Measurements from ENCODE around the gene TRIL.

Gene TRIL

DNA sequence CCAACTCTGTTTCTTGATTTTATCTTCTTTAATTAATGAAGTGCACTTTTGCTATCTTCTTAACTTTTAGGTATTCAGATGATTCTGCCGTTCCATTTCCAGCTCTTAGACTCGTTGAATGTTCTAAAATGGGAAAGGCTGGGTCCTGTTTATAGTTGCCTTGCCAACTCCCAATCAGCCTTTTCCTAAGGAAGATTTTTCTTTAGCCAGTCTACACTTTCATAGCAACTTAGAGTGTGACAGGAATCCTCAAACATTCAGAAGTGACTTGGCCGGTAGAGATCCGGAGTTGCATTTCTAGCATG lies 23.0 kb upstream of the TRIL start:
- no peak for ATAC-seq

DNA sequence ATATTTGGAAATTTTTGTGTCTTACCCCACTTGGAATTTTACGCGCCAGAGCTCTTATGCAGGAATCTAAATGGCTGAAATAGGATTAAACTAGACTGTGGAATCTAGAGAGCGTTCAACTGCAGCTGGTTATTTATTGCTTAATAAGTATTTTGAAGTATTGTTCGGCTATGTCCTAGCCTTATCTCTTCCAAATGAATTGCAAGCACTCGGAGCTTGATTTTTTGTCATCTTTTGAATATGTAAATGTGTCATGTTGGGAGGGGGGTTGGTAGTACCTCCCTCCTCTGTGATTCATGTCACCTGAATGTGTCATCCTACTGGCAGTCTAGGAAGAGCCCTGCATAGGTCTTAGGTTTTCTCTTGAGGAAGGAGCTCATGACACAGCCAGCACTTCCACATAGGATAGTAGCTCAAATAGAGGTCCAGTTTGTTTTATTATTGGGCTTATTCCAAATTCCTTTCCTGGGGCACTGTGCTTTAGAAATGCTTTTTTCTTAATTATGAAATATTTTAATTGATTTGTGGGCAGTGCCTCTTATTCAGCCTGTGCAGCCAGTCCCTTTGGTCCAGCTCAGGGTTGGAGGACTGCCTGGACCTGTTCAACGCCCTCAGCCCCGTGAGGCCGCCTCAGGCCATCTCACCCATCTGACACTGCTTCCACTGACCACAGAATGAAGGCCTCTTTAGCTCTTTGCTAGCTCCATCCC lies 22.5 kb upstream of the TRIL start:
- ATAC-seq, result no peak

DNA sequence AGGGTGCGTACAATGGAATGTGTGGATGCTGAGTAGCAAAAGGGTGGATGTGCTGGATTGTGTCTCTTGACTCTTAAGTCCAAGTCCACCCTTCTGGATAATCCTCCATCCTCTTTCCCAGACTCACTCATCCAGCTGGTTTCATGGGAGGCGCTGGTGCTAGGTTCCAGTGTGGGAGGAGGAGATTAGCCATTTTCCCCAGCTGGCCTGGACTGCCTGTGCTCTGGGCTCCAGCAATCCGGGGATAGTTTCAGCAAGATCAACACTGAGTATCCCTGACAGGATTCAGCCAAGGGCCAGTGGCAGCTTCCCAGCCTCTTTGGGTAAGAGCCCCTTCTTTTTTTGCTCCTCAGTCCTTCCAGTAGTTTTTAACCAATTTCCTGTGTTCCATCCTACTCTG lies 21.6 kb upstream of the TRIL start:
- ATAC-seq, result no peak

DNA sequence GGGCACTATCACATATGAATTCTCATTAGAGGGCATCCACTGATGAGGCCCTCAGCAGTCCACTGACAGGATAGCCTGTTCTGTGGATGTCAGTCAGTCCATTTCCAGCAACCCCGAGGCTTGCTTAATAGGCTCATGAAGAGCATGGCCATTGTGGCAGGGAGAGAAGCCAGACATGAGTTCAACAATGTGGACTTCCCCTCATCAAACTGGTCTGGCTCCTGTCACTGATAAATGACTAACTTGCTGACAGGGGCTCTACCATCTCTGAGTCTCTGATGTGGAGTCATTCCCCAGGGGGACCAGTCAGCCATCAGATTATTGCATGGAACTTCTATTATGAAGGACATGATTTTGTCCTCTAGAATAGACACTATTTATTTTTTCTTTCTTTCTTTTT lies 19.8 kb upstream of the TRIL start:
- no peak for ATAC-seq

DNA sequence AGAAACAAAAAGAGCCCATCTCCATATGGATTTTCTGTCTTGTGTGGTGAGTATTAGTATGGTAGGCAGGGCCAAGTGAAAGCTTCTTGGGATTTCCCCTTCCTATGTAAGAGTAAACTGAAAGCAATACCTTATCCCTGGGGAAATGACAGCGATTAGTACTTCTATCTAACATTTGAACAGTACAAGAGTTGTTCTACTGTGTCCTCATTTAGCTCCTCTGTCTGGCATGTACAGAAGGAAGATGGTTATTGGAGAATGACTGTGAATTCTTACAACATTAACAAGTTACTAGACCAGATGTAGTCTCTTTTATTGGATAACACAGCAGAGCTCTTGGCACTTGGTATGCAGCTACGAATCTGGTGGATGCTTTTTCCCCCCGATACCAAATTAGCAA lies 17.9 kb upstream of the TRIL start:
- ATAC-seq, result no peak

DNA sequence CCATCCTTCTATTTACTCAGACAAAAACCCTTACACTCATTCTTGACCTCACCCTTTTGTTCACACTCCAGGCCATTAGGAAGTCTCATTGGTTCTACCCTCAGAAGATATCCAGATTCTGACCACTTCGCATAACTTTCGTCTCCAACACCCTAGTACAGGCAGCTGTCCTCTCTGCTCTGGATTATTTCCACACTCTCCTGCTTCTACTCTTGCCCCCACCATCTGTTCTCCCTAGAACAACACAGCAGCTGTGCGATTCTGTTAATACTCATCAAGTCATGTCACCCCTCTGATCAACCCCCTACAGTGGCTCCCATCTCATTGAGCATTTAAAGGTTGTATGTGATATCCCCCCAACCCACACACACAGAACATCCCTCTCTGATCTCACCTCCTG lies 15.5 kb upstream of the TRIL start:
- no peak for ATAC-seq

DNA sequence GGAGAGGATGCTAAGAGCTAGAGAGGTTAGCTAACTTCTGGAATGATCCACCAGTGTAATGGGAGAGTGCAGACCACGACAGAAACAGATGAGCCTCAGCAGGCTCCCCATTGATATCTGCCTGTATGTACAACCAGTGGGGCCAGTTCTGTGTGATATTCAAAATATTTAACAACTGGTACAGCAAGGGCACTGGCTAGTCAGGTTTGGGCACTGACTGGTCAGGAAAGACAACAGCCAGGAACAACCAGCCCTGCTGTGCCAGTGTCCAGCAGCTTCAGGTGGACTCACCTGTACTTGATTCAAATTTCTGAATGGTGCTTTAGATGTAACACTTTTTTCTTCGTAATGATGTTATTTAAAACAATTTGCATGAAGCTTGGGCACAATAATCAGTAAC lies 5.9 kb upstream of the TRIL start:
- no peak for ATAC-seq

DNA sequence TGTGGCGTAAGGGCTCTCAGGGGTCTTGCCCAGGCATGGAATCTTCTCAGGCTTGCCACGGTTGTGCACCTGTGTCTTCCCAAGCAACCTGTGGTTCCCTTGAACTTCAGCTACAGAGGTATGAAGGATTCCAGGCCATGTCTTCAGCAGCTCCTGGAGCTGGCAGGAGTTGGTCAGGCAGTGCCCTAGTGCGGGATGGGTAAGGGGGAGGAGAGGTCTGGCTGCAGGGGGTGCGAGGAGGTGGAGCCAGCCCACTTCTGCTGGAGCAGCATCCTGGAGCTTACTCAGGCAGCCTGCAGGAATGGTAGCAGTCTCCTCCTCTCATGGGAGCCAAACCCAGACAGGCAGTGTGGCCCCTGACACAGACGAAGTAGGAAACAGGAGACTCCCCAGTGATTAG lies 3.8 kb upstream of the TRIL start:
- no peak for ATAC-seq

DNA sequence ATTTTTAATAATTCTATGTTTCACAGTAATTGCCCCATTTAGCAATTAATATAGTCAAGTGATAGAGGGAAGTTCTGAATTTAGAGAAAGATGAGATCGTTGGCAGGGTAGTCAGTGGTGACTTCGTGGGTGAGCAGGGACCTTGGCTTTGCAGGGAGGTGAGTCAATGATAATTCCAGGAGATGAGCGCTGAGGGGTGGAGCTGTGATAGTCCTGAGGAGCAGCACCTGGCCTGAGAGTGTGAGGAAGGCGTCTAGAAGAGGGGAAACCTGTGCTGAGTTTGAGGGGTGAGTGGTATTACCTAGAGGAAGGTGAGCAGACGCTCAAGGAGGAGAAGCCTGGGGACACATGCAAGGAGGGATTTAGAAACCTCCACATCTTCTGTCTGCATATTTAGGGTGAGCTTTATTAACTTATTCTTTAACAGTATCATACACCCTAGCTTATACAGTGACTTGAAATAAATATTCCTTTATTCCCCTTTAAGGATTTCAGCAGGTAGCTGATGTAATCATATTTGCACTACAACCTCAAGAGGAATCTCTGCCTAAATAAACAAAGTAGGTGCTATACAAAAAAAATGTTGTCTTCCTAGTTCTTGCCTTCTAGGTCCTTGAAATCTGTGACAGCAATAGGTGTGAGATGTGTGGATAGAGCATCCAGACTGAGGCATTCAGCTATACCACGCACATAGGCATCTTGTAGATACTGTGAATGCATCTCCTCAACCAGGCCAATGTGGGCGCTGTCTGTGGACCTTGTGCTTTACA lies 2.1 kb upstream of the TRIL start:
- ATAC-seq, result no peak

DNA sequence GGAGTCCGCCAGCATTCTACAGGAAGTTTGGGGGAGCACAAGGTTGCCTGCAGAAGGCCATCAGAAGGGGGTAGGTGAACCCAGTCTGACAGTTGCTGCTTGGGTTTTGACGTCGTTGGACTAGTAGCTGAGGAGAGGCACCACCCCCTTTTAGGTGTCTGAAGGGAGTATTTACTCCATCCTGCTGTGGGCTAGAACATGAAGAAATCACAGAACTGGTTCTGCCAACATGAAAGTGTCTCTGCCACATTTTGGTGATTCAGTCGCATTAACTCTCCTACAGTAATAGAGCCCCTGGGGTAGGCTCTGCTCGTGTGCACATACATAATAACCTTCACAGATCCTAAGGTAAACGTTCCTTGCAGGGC lies 834 bp upstream of the TRIL start:
- no peak for ATAC-seq

DNA sequence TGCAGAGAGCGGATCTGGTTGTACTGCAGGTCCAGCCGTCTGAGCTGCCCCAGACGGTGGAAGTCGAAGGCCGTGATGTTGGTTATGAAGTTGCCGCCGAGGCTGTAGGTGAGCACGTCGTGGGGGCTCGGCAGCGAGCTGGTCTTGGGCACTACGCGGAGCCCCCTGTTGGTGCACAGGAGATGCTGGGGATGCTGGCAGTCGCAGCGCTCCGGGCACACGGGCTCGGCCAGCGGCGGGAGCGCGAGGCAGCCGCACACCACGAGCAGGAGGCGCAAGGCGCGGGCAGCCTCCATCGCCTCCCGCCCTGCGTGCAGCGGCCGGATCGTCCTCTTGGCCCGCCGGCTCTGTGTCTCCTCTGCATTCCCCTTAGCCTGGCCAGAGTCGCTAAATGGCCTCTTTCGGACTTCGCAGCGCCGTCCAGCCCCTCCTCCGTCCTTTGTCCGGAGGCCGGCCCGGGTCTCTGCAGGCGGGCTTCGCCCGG lies 337 bp downstream of the TRIL start:
- no peak for ATAC-seq

DNA sequence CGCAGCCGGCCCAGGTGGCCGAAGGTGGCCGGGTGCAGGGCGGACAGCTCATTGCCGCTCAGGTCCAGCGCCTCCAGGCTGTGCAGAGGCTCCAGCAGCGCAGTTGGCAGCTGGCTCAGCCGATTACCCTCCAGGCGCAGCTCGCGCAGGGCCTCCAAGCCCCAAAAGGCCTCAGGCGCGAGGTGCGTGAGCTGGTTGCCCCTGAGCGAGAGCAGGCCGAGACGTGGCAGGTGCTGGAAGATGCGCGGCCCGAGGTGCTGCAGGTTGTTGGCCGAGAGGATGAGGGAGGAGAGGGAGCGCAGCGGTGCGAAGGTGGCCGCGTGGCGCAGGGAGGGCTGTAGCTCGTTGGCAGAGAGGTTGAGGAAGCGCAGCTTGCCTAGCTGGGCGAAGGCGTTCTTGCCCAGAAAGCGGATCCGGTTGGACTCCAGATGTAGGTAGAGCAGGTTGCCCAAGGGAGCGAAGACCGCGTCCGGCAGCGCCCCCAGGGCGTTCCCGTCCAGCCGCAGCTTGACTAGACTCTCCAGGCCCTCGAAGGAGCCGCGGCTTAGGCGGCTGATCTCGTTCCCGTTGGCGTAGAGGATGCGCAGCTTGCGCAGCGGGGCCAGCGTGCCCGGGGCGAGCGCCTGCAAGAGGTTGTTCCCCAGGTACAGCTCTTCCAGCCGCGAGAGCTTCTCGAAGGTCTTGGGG lies 923 bp downstream of the TRIL start:
- ATAC-seq, result no peak

DNA sequence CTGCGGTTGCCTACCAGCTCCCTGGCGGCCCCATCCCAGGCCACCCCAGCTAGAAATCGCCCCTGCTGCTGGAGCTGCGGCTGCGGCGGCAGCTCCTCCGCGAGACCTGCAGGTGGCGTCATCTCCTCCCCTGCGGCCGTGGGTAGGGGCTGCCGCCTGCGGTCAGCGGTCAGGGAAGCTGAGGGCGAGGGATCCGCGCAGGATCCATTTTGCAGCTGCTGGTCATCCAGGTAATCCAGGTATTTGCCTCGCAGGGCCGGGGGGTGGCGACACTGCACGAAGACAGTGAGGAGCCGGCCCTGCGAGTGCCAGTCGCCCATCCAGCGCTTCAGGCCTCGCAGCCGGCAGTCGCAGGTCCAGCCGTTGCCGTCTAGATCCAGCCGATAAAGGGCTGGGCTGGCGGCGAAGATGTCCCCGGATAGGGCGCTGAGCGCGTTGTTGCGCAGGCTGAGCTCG lies 1.5 kb downstream of the TRIL start:
- ATAC-seq, result no peak

DNA sequence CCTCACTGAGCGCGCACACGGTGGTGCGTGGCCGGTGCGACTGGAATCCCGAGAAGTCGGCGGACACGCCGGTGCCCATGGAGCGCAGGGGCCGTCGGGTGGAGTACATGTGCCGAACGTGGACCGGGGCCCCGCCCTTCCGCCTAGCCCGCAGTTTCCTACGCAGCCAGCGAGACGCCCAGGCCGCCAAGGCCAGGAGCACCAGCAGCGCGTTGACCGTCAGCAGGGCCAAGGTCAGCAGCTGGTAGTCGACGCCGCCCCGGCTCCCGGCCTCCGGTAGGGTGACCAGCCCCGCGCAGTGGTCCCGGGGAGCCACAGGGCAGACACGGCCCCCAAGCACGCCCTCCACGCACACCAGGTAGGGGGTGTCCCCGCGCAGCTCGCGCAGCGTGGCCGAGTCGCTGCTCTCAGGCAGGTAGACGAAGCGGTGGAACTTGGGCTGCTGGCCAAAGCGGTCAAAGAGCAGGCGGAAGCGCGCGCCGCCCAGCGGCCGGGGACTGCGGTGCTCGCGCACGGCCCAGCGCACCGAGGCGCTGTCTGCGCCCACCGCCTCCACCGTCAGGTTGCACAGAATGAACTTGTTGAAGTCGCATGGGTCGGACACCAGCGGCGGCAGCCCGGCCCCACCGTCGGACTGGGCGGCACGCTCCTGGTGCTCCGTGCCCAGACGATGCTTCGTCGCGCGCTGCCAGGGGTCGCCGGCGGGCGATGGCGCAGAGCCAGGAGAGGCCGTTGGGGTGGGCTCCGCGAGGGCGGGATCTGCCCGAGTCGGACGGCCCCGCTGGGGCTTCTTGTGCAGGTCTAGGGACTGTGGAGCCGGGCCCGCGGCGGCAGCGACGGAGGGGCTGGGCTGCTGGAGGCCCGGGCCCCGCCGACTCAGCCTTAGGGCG lies 2.2 kb downstream of the TRIL start:
- no peak for ATAC-seq

DNA sequence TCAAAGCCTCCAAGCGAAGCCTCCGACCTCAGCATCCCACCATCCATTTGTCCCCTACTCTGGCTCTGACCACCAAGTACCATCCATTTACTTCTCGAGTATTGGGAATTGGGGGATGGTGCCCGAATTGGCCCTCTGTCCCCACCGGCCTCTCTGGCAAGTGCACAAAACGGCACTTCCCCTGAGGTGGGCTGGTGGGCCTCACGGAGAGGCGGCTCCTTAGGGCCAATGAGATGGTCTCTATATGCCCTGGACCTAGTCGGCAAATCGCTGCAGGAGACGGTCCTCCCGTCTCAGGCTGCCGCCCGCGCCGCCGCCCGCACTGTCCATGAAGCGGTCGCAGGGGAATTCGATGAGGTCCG lies 2.8 kb downstream of the TRIL start:
- ATAC-seq, result no peak

DNA sequence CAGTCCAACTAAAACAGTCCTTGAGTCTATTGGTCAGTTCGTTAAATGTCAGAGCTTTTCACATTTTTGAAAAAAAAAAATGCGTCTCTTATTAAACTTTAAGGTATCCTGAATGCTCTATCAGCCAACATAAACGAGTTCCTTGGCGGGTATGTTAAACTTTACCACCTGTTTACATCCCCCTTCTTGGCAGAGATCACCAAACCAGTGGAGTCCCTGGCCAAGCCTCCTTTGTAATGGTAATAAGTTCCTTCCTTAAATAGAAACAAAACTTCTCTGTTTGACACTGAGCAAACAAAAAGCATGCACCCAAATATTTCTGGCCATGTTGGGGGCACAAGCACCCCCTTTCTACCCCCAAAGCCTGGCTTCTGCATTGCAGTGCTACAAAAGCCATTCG lies 3.2 kb downstream of the TRIL start:
- ATAC-seq, result no peak

DNA sequence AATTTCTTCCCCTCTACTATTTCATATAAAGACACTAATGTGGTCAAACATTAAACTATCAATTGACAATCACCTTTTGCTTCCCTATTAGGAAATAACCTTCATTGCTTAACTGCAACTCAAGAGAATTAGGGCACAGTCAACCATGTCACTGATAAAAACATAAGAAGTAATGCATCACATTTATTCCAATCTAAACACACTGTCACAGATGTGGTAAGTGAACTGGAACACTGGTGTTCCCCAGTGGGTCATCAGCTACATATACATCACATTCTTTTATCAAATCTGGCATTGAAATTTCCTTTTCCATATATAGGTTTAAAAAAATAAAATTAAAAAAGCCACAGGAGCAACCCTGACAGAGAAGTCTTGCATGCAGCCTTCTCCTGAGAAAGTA lies 3.7 kb downstream of the TRIL start:
- no peak for ATAC-seq

DNA sequence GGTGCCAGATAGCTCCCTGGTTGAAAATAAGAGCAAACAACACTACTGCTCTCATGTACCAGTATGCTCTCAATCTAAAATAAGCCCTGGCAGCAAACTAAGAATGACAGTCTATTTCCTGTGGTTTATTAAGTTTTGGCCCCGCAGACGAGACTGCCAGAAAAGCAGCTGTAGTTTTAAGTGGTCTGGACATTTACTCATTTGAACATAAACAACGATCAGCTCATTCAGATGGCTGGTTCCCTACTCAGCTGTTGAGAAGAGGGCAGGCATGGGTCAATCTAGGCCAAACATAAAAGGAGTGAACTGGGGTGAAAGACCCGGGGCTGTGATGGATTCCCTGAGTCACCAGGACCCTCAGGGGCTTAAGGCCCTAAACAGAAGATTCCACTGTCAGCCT lies 4.5 kb downstream of the TRIL start:
- ATAC-seq, result no peak

DNA sequence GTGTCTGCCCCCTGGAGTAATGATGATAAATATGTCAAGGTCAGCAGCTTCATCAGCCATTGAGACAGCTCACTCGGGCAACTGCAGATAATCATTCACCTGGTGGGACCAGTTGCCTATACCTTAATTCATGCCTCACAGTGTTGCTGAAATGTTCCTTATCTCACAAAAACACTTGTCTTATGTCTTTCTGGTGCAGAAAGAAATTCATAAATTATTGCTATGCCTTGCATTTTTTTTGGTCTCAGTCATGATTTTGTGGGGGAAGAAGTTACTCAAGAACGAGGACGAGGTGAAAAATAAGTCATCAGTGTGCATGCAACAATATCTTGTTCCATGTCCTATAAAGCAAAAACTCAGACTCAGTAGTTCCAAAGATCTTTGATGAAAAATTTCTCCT lies 16.0 kb downstream of the TRIL start:
- no peak for ATAC-seq

DNA sequence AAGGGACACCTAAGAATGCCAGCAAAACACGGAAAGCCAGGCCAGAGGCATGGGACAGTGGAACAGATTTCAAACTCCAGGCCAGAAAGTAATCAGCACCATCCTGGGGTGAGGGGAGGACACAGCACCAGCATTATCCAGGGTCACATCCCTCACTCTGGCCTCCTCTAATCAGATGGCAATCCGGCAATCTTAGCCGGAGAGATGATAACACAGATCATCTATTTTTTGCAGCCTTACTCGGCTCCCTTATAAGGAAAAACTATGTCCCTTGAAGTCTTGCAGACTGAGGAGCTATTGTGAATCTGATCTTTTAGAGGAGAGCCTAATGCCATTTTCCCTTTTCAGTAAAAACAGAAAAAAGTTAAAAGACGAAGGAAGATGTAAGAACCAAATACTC lies 16.5 kb downstream of the TRIL start:
- ATAC-seq, result no peak

DNA sequence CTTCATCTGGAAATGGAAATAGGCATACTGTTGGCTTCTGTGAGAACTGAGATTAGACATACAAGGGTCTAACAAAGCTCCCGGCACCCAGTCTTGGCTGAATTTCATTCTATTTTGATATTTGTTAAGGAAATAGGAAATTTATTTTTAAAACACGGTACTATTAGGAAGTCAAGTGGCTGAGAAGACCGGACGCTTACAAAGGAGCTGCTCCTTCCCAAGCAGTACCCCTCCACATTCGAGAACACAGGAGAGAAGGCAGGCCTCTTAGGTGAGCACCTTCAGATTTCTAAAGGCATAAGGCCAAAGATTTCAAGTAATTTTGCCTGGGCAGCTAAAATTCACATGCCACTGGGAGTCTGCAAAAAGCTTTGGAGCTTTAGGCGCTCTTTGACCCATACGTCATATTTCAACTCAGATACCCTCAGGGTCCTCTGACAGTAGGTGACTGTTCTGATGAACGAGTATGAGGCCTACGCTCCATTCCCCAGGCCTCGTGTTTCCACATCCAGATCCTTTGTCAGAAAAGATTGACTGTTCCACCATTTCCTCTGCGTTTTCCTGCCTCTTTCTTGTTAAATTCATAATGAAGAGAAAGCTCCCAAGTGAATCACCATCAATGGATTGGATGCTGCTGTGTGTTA lies 17.3 kb downstream of the TRIL start:
- no peak for ATAC-seq

DNA sequence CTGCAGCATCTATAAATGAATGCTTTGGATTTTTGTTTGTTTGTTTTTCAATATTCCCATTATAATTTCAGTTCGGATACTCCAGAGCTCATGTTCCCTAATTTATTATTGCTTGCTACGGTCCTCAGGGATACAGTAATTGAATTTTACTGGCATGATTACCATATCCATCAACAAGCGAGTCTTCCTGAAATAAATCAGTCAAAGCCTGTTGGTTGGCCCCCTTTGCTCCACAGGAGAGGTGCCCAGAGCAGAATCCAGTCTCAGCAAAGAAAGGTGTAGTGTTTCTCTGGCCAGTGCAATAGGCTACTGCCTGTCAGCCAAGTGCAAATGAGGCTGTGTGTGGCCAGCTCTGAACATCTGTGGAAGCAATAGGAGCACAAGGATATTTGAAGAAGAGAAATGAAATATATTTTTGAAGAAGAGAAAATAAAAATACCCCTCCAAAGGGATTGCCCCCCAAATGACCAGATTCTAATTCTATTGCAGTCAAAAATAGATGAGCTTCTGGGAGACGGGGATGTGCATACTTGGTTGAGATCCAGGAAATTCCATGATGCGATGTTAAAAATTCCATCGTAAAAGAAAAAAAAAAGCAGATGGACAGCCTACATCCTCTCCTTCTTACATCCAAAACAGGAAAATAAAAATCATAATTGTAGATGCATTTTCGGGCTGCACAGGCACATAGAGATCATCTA lies 18.1 kb downstream of the TRIL start:
- ATAC-seq, result no peak
